SIG-M5 treated with dmso at 0.1 percent for 504 hours (cell line): ENCODE results near the gene CEP85L.

ENCODE experiments used
- DNase-seq: peaks from one replicate; lab custom pipeline; 2025; ENCODE audit not compliant: unreplicated experiment; lab: John Stamatoyannopoulos, UW

The CEP85L gene

GRCh38 chr6:118502169-118502568, 149.2 kb downstream of the CEP85L start:
- no peak for DNase-seq

GRCh38 chr6:118501765-118502164, 149.6 kb downstream of the CEP85L start:
- no peak for DNase-seq

- no peak for DNase-seq
Measured at GRCh38 chr6:118501099-118501498, 150.3 kb downstream of the CEP85L start.

DNA sequence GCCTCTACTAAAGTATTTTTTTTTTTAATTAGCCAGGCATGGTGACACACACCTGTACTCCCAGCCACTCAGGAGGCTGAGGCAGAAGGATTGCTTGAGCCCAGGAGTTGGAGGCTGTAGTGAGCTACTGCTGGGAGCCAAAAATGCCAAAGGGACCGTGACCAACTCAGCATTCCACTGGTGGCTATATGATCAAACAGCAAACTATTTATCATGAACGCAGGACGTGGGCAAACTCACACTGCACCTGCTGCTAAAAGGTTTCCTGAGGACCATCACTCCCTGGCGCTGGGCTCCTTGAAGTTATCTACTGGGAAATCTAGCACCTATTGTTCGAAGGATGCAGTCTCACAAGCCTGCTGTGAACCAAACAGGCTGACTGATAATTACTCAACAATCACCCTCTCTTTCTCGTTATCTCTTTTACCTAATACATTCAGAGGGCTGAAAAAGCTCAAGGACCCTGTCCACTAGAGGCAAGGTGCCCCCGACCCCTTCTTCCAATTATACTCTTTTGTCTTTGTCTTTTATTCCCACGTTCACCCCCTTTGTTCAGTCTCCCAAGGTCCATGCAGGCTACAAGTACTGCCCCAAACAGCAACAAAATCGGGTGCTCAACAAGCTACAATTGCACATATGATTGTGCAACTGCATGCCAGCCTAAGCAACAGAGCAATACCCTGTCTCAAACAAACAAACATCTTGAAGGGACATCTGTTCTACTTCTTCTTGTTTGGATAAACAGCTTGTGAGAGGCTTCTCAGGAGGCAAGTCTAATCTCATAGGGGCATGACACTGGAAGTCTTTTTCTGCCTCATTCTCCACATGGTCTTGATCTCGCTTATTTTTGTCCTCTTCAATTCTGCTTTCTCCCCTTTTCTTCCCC, 151.0 kb downstream of the CEP85L start:
- no peak for DNase-seq

DNA sequence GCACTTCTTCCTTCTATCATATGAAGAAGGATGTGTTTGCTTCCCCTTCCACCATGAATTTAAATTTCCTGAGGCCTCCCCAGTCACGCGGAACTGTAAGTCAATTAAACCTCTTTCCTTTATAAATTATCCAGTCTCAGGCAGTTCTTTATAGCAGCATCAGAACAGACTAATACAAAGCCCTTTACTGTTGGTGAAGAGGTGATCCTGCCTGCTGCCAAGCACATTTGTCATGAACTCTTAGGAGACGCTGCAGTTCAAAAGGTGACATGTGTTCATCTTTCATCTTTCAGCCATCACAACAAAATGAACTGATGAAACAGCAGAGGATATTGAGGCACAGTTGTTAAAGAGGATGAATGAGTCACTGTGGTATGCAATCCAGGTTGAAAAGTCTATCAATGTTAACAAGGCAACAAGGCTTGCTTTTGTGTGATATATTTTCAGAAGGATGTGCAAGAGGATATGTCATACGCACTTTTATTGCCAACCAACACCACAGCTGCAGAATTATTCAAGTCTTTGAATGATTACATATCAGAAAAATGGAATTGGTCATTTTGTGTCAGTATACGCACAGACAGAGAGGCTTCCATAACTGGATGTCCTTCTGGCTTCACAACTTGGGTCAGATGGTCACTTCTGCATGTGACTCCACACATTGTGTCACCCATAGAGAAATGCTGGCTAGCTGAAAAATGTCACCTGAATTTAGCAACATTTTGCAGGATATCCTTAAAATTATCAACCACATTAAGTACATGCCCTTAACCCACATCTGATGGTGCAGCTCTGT, 155.7 kb downstream of the CEP85L start:
- DNase-seq: peak; percentile 0

DNA sequence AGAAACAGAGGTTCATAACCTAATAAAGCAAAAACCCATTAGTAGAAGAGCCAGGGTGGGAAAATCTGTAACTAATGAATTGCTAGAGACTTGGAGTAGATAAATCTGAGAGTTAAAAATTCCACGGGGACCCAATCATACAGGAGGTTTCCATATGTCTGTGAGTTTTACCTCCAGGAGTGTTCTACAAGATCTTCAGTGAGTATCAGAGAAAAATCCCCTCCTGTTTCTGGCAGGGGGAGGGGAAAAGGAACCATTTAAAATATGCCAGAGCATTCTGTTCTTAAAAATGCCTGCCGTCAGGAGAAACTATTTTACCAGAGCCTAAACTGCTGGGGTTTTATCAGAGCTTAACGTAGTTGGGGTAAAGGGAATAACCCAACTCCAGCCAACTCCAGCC, 157.3 kb downstream of the CEP85L start:
- DNase-seq: no peak

DNA sequence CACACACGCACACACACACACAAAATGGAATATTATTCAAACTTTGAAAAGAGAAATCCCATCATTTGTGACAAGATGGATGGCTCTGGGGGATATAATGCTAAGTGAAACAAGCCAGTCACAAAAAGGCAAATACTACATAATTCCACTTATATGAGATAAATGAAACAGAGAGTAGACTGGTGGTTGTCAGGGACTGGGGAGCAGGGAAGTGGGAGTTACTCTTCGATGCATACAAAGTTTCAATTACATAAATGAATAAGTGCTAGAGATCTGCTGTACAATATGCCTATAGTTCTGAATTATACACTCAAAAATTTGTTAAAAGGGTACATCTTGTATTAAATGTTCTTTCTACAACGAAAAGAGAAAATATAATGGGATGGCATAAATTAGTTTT, 161.4 kb downstream of the CEP85L start:
- DNase-seq: no peak

- DNase-seq: no peak
Measured at GRCh38 chr6:118488631-118489030, 162.8 kb downstream of the CEP85L start.

GRCh38 chr6:118485601-118486550, 165.5 kb downstream of the CEP85L start:
- no peak for DNase-seq

- DNase-seq: no peak
Measured at GRCh38 chr6:118476551-118476950, 174.8 kb downstream of the CEP85L start.

GRCh38 chr6:118473266-118473665, 178.1 kb downstream of the CEP85L start:
- DNase-seq: no peak

DNA sequence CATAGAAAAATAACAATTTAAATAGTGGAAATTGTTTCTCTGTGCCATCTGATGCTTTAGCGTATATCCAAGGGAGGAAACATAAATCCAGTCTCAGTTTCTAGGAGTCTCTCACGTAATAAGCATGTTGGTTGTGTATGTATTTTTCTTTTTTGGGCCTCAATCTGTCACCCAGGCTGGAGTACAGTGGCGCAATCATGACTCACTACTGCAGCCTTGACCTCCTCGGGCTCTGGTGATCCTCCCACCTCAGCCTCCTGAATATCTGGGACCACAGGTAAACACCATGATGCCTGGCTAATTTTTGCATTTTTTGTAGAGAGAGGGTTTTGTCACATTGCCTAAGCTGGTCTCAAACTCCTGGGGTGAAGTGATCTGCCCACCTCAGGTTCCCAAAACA, 181.9 kb downstream of the CEP85L start:
- DNase-seq: no peak

DNA sequence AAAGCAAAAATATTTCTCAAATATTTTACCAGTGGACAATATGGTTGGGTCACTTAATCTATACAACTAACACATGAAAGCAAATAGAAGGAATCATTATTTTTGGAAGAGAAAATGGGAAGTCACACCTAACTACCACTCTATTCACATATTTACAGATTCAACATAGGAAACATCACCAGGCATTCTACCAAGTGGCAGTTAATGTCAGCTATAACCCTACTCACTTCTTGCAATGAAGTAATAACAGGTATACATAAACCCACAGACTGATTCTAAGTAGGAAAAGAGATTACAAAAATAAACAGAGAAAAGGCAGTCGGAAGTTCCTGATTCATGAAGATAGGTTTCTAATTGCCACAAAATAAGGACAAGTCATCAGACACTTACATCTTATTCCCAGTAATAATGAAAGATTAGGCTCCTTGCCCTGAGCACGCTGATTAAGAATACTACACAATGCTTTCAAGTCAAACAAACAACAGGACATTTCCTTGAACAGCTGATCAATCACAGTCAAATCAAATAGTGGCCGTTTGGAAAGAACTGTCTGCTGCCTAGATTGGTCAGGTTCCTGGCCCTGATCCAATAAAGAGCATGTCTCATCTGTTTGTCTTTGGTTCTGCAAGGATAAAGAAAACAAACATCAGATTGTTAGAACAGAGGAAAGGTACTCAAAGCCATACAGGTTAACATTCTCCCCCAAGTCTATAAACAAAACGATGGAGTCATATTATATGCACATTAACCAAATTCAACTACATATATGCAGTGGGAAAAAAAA, 182.5 kb downstream of the CEP85L start:
- DNase-seq: no peak

GRCh38 chr6:118467181-118467580, 184.2 kb downstream of the CEP85L start:
- DNase-seq: no peak

- no peak for DNase-seq
Measured at GRCh38 chr6:118464620-118465019, 186.8 kb downstream of the CEP85L start.

- DNase-seq: no peak
Measured at GRCh38 chr6:118460958-118461470, 190.4 kb downstream of the CEP85L start.

GRCh38 chr6:118456982-118457381, 194.4 kb downstream of the CEP85L start:
- no peak for DNase-seq

DNA sequence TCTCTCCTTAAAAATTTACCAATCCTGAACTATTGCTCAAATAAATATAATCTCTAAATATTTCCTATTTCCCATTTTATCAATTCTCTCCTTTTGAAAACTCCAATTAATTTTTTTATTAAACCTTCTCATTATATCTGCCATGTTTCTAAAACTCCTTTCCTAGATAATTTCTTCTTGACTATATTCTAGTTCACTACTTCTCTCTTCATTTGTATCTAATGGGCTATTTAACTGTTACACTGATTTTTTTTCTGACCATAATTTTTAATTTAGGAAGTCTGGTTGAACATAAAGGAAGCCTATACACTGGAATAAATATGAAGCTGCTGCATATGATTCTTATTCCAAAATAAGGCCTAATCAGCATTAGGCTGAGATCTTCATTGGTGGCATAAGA, 199.6 kb downstream of the CEP85L start:
- no peak for DNase-seq

- DNase-seq: no peak
Measured at GRCh38 chr6:118444796-118445195, 206.6 kb downstream of the CEP85L start.

GRCh38 chr6:118436482-118436881, 214.9 kb downstream of the CEP85L start:
- no peak for DNase-seq
